ENCODE results near the gene ST6GALNAC3.

DNA sequence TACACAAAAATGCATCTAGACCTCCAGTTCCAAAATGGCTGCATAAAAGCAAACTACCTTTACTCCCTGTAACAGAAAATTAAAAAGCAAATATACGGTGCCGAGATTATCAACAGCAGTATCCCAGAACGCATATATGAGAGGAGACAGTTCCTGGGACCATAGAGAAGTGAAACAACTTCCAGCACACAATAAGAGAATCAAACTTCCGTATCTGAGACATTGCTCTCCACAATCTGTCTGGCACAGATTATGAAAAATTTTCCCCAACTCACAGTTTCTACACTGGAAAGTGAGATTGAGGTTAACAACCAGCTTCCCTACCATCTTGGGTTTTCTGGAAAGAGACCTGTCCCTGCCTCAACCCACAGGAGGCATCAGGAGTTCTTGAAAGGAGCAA lies 47.2 kb upstream of the ST6GALNAC3 start:
- TF ChIP-seq, protein P1, sequence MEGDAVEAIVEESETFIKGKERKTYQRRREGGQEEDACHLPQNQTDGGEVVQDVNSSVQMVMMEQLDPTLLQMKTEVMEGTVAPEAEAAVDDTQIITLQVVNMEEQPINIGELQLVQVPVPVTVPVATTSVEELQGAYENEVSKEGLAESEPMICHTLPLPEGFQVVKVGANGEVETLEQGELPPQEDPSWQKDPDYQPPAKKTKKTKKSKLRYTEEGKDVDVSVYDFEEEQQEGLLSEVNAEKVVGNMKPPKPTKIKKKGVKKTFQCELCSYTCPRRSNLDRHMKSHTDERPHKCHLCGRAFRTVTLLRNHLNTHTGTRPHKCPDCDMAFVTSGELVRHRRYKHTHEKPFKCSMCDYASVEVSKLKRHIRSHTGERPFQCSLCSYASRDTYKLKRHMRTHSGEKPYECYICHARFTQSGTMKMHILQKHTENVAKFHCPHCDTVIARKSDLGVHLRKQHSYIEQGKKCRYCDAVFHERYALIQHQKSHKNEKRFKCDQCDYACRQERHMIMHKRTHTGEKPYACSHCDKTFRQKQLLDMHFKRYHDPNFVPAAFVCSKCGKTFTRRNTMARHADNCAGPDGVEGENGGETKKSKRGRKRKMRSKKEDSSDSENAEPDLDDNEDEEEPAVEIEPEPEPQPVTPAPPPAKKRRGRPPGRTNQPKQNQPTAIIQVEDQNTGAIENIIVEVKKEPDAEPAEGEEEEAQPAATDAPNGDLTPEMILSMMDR (IDR thresholded peaks at IDR 0.05; ENCODE audit: low read depth, low read length, poor library complexity, severe bottlenecking), result no peak
- TF ChIP-seq EZH2phosphoT487 (IDR thresholded peaks at IDR 0.05; ENCODE audit: borderline replicate concordance, low read length), result no peak
